Smooth muscle cell (in vitro differentiated cells): ENCODE data around the gene DOCK8. TPM values are rescaled to one million over a fixed set of nuclear protein-coding genes. Genes with fewer than 3 reads are reported as not detected.

Source experiments
- DNase-seq: peaks from one replicate; lab custom pipeline; 2025; ENCODE audit not compliant: unreplicated experiment; lab: John Stamatoyannopoulos, UW
- H2AFZ ChIP-seq: fragments of 200-600 bp; sonication (generic); 2 replicates; pipeline ENCODE4 v1.6.0; 2016; ENCODE audit warnings: antibody characterized with exemption, low read depth, mild to moderate bottlenecking
- H3F3A ChIP-seq: fragments of 200-600 bp; sonication (generic); 2 replicates; pipeline ENCODE4 v1.6.0; 2017; ENCODE audit warnings: antibody characterized with exemption, low read depth
- H3K27ac ChIP-seq: fragments of 200-600 bp; sonication (generic); 2 replicates; pipeline ENCODE4 v1.5.1; 2016; ENCODE audit warnings: low read depth, mild to moderate bottlenecking
- H3K27me3 ChIP-seq: fragments of 200-600 bp; sonication (generic); 2 replicates; pipeline ENCODE4 v1.6.1; 2016; ENCODE audit warnings: low read depth, mild to moderate bottlenecking
- H3K36me3 ChIP-seq: fragments of 200-600 bp; sonication (generic); 2 replicates; pipeline ENCODE4 v1.5.1; 2016; ENCODE audit warnings: low read depth
- H3K4me1 ChIP-seq: fragments of 200-600 bp; sonication (generic); 2 replicates; pipeline ENCODE4 v1.5.1; 2016; ENCODE audit warnings: low read depth
- H3K4me2 ChIP-seq: fragments of 200-600 bp; sonication (generic); 2 replicates; pipeline ENCODE4 v1.6.0; 2016; ENCODE audit warnings: mild to moderate bottlenecking
- H3K4me3 ChIP-seq: fragments of 200-600 bp; sonication (generic); 2 replicates; pipeline ENCODE4 v1.5.1; 2016; ENCODE audit warnings: mild to moderate bottlenecking
- H3K79me2 ChIP-seq: fragments of 200-600 bp; sonication (generic); 2 replicates; pipeline ENCODE4 v1.6.0; 2016; ENCODE audit warnings: low read depth, mild to moderate bottlenecking
- H3K9ac ChIP-seq: fragments of 200-600 bp; sonication (generic); 2 replicates; pipeline ENCODE4 v1.6.0; 2016; ENCODE audit warnings: low read depth
- H3K9me3 ChIP-seq: fragments of 200-600 bp; sonication (generic); replicated peaks from 2 replicates; pipeline ENCODE4 v1.5.1; 2016; ENCODE audit warnings: low read depth
- H4K20me1 ChIP-seq: fragments of 200-600 bp; sonication (generic); 2 replicates; pipeline ENCODE4 v1.6.0; 2016; ENCODE audit warnings: low read depth
- WGBS: methylation state at CpG from one replicate; pipeline ENCODE4 v1.1.7; 2016; ENCODE audit warnings: low lambda C conversion rate; 5-methylcytosine and 5-hydroxymethylcytosine counted together
- polyA plus RNA-seq: library from polyadenylated mRNA; unstranded; fragments of >200 nt; fragmentation: Nextera tagmentation; extraction: Ambion mirVana; gene quantifications from 2 replicates; pipeline ENCODE4 v1.2.1, GENCODE V29; 2016
- total RNA-seq: library from RNA; depleted of rRNA; stranded (reverse); fragments of >200 nt; gene quantifications from 2 replicates; pipeline ENCODE4 v1.2.3, GENCODE V29; 2014
- TF ChIP-seq, protein P1 (sequence below): fragments of 200-600 bp; sonication (generic); IDR thresholded peaks from 2 replicates; pipeline ENCODE4 v1.5.1; 2017; ENCODE audit warnings: borderline replicate concordance, mild to moderate bottlenecking, antibody characterized with exemption; ENCODE audit not compliant: insufficient read depth, poor library complexity, severe bottlenecking

The DOCK8 gene
- total and polyA plus RNA-seq, 2 experiments from 2014 or later, result 0.18 to 4.9 TPM

DNA sequence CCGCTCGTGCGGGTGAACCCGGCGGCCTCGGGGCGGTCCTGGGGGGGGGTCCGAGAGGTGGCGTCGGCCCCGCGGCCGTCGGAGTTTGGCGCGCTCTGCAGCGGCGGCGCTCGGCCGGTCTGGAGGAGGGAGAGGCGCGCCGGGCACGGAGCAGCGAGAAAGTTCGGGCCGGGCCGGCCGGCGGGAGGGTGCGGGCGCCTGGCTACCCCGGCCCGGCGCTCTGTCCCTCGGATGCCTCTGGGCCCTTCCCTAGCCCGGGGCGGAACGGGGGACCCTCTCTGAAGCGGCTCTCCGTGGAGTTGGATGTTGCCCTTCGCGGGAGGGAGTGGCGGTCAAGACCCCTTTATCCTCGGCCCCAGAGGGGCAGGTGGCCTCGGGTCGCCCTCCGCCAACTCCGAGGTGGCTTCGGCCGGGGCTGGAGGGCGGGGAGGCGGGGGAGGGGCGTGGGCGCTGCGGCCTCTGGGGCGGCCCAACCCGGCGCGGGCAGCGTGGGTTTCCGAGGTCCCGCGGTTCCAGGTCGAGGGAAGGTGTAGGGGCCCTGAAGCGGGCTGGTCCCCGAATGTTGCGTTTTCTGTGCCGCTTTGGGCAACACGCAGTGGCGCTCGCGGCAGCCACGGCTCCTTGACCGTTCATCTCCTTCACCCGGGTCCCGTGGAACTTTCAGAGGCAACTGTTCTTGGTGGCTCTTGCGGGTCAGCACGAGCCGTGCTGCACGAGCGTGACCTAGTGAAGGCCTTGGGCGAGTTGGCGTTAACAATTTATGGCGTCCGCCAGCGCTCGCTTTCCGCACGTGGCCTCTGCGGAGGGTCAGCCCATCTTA, 290.5 kb downstream of the DOCK8 start:
- peaks cover 28% of the 10 kb centered on the region for H3K27me3 ChIP-seq
- no peaks in the 10 kb centered on the region for H3K9me3 ChIP-seq
- no peaks in the 10 kb centered on the region for H3K79me2 ChIP-seq
- peak overlapping the region; percentile 85 for H2AFZ ChIP-seq
- peak overlapping the region; percentile 94 for H3K4me2 ChIP-seq
- H3K9ac ChIP-seq, result no peak overlapping the region
- H4K20me1 ChIP-seq, result no peaks in the 10 kb centered on the region
- no peaks in the 10 kb centered on the region for H3K36me3 ChIP-seq
- TF ChIP-seq, protein P1, sequence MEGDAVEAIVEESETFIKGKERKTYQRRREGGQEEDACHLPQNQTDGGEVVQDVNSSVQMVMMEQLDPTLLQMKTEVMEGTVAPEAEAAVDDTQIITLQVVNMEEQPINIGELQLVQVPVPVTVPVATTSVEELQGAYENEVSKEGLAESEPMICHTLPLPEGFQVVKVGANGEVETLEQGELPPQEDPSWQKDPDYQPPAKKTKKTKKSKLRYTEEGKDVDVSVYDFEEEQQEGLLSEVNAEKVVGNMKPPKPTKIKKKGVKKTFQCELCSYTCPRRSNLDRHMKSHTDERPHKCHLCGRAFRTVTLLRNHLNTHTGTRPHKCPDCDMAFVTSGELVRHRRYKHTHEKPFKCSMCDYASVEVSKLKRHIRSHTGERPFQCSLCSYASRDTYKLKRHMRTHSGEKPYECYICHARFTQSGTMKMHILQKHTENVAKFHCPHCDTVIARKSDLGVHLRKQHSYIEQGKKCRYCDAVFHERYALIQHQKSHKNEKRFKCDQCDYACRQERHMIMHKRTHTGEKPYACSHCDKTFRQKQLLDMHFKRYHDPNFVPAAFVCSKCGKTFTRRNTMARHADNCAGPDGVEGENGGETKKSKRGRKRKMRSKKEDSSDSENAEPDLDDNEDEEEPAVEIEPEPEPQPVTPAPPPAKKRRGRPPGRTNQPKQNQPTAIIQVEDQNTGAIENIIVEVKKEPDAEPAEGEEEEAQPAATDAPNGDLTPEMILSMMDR, result no peak
- no peak overlapping the region for H3K27ac ChIP-seq
- H3K4me3 ChIP-seq, result peak overlapping the region; percentile 86
- no peak for DNase-seq
- 2% methylated on average over 48 of the region's 92 CpGs for WGBS
- H3F3A ChIP-seq, result no peaks in the 10 kb centered on the region
- H3K4me1 ChIP-seq, result peaks cover 18% of the 10 kb centered on the region

DNA sequence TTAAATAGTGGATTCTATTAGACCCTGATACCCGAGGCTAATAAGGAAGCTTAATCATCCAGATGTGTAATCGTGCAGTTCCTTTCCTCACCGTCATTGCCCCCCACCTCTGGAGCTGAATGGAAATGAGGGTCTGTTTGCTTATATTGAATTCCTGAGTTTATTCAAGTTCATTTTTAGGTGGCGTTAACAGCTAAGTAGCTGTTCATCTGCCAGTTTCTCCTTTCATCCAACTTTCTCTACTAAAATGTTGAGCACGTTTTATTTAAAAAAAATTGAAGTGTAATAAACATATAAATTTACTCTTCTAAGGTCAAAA, 291.0 kb downstream of the DOCK8 start:
- DNase-seq, result no peak
- H3K4me2 ChIP-seq, result peak overlapping the region; percentile 94
- H4K20me1 ChIP-seq, result no peaks in the 10 kb centered on the region
- H3K9me3 ChIP-seq, result no peaks in the 10 kb centered on the region
- H3K4me3 ChIP-seq, result peak overlapping the region; percentile 86
- H3K9ac ChIP-seq, result no peak overlapping the region
- peak overlapping the region; percentile 85 for H2AFZ ChIP-seq
- H3K4me1 ChIP-seq, result peaks cover 18% of the 10 kb centered on the region
- TF ChIP-seq, protein P1, result no peak
- no peaks in the 10 kb centered on the region for H3K36me3 ChIP-seq
- no peak overlapping the region for H3K27ac ChIP-seq
- WGBS, result 25% methylated on average over 5 of the region's 5 CpGs
- no peaks in the 10 kb centered on the region for H3K79me2 ChIP-seq
- no peaks in the 10 kb centered on the region for H3F3A ChIP-seq
- H3K27me3 ChIP-seq, result peaks cover 28% of the 10 kb centered on the region

DNA sequence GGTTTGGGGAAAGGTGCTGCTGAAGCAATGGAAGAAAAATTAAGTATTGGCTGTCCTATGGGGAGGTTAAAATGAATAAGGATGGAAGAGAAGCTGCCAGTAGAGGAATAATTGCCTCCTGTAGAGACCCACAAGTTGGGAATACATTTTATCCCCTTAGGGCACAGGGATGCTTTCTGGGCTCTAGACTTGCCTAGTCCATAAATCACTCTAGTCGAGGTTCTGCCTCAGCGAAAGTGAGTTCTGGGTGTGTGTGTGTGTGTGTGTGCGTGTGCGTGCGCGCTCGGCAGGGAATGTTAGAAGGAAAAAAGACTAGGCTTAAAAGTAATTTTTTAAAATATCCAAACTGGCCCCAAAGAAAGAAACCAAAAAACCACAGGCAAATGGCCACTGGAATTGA, 291.6 kb downstream of the DOCK8 start:
- Histone ChIP-seq H3F3A (no peaks in the 10 kb centered on the region), H3K36me3 (no peaks in the 10 kb centered on the region), H3K9me3 (no peaks in the 10 kb centered on the region), H3K9ac (no peak overlapping the region), H3K27ac (no peak overlapping the region), H3K27me3 (peaks cover 28% of the 10 kb centered on the region), H3K4me2 (no peak overlapping the region), H3K4me1 (peaks cover 18% of the 10 kb centered on the region), H3K79me2 (no peaks in the 10 kb centered on the region), H2AFZ (no peak overlapping the region), H4K20me1 (no peaks in the 10 kb centered on the region), H3K4me3 (no peak overlapping the region)
- WGBS, result 78% methylated on average over 7 of the region's 7 CpGs
- TF ChIP-seq, protein P1, result no peak
- no peak for DNase-seq

DNA sequence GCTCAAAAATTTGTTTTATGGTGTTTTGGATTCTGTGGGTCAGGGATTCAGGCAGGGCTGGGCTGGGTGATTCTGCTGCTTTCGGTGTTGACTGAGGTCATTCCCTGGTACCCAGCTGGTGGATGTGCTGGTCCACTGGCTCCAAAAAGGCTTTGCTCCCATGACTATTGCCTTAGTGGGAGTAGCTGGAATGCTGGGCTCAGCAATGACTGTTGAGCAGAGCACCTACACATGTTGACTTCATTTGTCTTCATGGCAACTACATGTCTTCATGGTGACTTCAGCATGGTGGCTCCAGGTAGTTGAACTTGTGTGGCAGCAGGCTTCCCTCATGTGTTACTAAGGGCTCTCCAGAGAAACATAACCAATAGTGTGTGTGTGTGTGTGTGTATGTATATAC, 297.2 kb downstream of the DOCK8 start:
- no peaks in the 10 kb centered on the region for H3K79me2 ChIP-seq
- H3K4me3 ChIP-seq, result no peak overlapping the region
- H4K20me1 ChIP-seq, result no peaks in the 10 kb centered on the region
- WGBS, result 38% methylated on average over 1 of the region's 1 CpG
- H3K4me2 ChIP-seq, result no peak overlapping the region
- no peak overlapping the region for H3K27ac ChIP-seq
- no peak overlapping the region for H2AFZ ChIP-seq
- TF ChIP-seq, protein P1, result no peak
- H3F3A ChIP-seq, result no peaks in the 10 kb centered on the region
- H3K27me3 ChIP-seq, result peaks cover under 1% of the 10 kb centered on the region
- no peaks in the 10 kb centered on the region for H3K4me1 ChIP-seq
- DNase-seq, result no peak
- H3K9me3 ChIP-seq, result no peaks in the 10 kb centered on the region
- no peaks in the 10 kb centered on the region for H3K36me3 ChIP-seq
- no peak overlapping the region for H3K9ac ChIP-seq
